AG04450 (cell line): Measurements from ENCODE around the gene GJB6. TPM values are rescaled to one million over a fixed set of nuclear protein-coding genes. Genes with fewer than 3 reads are reported as not detected.

Source experiments
- CTCF ChIA-PET: fragments of 300-600, 350-600 bp; formaldehyde crosslinking; extraction: SDS; loops from one replicate; lab custom pipeline; 2022; ENCODE audit warnings: antibody characterized with exemption, inconsistent platforms; lab: Charles Lee
- POLR2A ChIA-PET: fragments of 350-600 bp; formaldehyde crosslinking; extraction: SDS; loops from one replicate; lab custom pipeline; 2021; ENCODE audit warnings: antibody characterized with exemption, inconsistent platforms; lab: Yijun Ruan, JAX
- DNase-seq: peaks from one replicate; pipeline ENCODE4 v3.0.0-alpha.2; 2011; ENCODE audit warnings: low read depth, low spot score
- H3K27ac ChIP-seq: one replicate; pipeline ENCODE4 v1.5.1; 2012; ENCODE audit warnings: low read depth, low read length, control low read depth
- H3K27me3 ChIP-seq: one replicate; pipeline ENCODE4 v1.6.0; 2012; ENCODE audit warnings: low read length; ENCODE audit not compliant: control insufficient read depth, insufficient read depth
- H3K4me3 ChIP-seq: 2 replicates; pipeline ENCODE4 v1.5.1; 2011; ENCODE audit warnings: mild to moderate bottlenecking, low read depth, low read length, control low read depth
- H3K9me3 ChIP-seq: 2 replicates; pipeline ENCODE4 v1.5.1; 2012; ENCODE audit warnings: low read length; ENCODE audit not compliant: control insufficient read depth, insufficient read depth
- CTCF ChIP-seq: IDR thresholded peaks from 2 replicates; pipeline ENCODE4 v1.5.1; 2011; ENCODE audit warnings: low read depth, low read length, control low read depth, inconsistent platforms
- polyA plus RNA-seq: library from polyadenylated mRNA; depleted of rRNA; stranded (reverse); fragments of >200 nt; gene quantifications from 2 replicates; pipeline ENCODE4 v1.2.3, GENCODE V29; 2011

The GJB6 gene
- polyA plus RNA-seq, 1 experiment: not detected

GRCh38 chr13:20271441-20271840 is 39.3 kb upstream of the GJB6 start:
- ChIA-PET CTCF (no interaction called here), POLR2A (no interaction called here)
- no peak overlapping the region for H3K4me3 ChIP-seq
- no peak for TF ChIP-seq CTCF
- no peak for DNase-seq
- no peaks in the 10 kb centered on the region; the same call in 1 of the 2 replicates for H3K9me3 ChIP-seq
- H3K27ac ChIP-seq: no peak overlapping the region
- peaks cover 22% of the 10 kb centered on the region for H3K27me3 ChIP-seq

DNA sequence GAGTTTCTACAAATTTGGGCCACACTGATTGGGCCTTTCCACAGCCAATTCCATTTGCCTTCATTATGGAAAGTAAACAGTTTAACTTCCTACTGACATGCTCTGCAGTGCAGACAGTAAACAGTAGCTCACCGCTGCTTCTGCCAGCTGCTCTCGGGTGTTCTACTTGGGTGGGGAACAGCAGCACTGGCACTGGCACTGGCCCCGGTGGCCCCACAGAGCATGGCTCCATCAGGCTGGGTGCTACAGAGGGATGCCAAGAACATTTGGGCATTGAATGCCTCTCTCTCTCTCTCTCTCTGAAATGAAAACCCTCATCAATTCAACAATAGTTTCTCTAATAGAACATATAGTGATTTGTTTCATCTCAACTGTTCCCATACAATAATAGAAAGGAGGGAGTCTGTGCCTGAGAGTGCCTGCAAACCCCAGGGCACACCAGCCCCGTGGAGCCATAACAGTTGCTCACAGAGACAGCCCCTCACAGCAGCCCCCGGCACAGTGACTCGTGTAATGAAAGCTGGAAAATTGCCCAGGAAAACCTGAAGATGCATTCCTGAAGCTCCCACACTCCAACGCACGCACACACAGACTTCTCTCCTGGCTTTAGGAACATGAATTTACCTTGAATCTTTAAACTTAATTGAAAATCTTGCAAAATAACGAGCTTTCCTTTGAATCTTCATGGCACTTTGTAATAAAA is 38.2 kb upstream of the GJB6 start:
- Histone ChIP-seq H3K4me3 (no peak overlapping the region), H3K27me3 (peaks cover 26% of the 10 kb centered on the region), H3K9me3 (no peaks in the 10 kb centered on the region; the same call in 1 of the 2 replicates), H3K27ac (no peak overlapping the region)
- no peak for TF ChIP-seq CTCF
- POLR2A ChIA-PET: no interaction called here
- CTCF ChIA-PET: interaction anchor here (0.6 to 0.7 kb wide), 2 partner anchors 21 to 212 kb away, joined by 3 to 4 read pairs; no protein-coding TSS in a partner anchor
- DNase-seq: no peak

- H3K27ac ChIP-seq: no peak overlapping the region
- peaks cover 10% of the 10 kb centered on the region for H3K27me3 ChIP-seq
- TF ChIP-seq CTCF: no peak
- H3K4me3 ChIP-seq: no peak overlapping the region
- DNase-seq: no peak
- CTCF ChIA-PET: no interaction called here
- POLR2A ChIA-PET: no interaction called here
- H3K9me3 ChIP-seq: no peaks in the 10 kb centered on the region
These were observed 32.3 kb upstream of the GJB6 start for GRCh38 chr13:20264271-20265018.

DNA sequence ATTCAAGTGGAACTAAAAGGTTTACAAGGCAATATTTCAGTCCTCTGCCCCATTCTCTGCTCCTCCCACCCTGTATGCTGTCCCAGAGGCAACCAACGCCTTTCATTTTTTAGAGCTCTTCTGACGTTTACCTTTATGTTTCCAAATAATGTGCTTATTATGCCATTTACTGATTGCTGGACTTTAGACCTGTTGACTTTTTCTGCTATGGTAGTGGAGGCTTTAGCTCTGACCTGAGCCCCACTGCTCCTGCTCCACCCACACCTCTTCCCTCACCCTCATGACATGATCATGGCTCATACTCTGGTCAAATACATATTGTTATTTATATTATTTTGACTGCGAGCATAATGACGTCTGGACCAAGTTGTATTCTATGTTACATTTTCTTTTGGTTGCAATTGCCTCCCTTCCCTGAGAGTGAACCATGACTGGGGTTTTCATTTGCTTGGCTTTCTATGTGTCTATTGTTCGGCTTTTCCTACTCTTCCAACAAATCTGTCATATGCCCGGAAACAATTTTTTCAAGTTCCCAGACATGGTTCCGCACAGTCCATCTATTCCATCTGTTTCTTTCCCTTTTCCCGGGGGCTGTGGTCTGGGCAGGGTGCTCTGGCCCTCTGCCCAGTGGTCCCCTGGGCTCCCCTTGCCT is 31.4 kb upstream of the GJB6 start:
- peaks cover 10% of the 10 kb centered on the region for H3K27me3 ChIP-seq
- DNase-seq: no peak
- H3K9me3 ChIP-seq: no peaks in the 10 kb centered on the region
- no peak overlapping the region for H3K27ac ChIP-seq
- no peak overlapping the region for H3K4me3 ChIP-seq
- POLR2A ChIA-PET: no interaction called here
- no peak for TF ChIP-seq CTCF
- CTCF ChIA-PET: interaction anchor here (0.8 kb wide), 1 partner anchor 67 kb away, joined by 3 read pairs; no protein-coding TSS in a partner anchor
